Keratinocyte (primary cell): ENCODE measurements around the gene NKX1-2.

Experiments
- EZH2 ChIP-seq: IDR thresholded peaks from one replicate; pipeline ENCODE4 v1.6.1; 2012; ENCODE audit warnings: inconsistent platforms, mild to moderate bottlenecking, low read length, moderate library complexity
- TF ChIP-seq, protein P1 (sequence below), 3 experiments: IDR thresholded peaks in 1 of 3; conservative IDR thresholded peaks in 1 of 3; optimal IDR thresholded peaks in 1 of 3; 2 replicates in 2 of 3; 3 replicates in 1 of 3; pipeline versions ENCODE3 to v1.5.1; 2011; ENCODE audit warnings: low read length in 3 of 3, mild to moderate bottlenecking in 3 of 3, moderate library complexity in 2 of 3, control low read depth in 1 of 3, inconsistent platforms in 1 of 3; ENCODE audit not compliant: insufficient read depth in 2 of 3; ENCODE audit errors: extremely low read depth in 1 of 3

DNA sequence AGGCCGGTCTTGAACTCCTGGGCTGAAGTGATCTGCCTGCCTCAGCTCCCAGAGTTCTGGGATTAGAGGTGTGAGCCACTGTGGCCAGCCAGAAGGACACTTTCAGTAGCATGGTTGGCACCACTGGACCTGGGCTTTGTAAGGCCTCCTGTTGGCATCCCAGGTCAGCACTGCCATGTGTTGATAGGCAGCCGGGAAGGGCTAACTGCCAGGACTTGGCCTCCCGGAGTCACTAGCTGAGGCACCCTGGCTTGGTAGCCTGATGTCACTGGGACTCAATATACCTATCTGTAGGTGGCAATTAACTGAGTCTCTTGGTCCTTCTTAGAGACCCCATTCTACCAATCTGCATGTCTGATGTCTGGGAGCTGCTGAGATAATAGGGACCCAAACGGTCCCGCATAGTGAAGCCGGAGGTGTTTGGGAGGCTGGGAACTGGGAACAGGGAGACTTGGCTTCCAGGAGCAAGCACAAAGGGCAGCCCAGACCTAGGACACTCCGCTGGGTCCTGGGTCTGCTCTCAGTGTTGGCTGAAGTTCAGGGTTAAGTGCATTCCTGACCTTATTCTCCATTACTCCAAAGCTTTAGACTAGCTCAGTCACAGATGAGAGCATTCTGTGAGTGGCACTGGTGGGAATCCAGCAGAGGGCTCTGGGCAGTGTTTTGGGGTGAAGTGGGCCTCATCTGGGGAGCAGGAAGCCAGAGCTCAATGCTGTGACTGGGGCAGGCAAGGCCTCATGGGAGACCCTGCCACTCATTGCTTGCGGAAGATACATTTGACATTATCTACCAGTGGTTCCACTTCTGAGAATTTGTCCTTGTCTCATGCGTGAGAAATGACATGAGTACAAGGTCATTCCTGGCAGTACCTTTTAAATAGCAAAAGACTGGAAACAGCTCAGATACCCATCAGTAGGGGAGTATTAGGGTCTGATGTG is 14.5 kb upstream of the NKX1-2 start:
- TF ChIP-seq, protein P1, sequence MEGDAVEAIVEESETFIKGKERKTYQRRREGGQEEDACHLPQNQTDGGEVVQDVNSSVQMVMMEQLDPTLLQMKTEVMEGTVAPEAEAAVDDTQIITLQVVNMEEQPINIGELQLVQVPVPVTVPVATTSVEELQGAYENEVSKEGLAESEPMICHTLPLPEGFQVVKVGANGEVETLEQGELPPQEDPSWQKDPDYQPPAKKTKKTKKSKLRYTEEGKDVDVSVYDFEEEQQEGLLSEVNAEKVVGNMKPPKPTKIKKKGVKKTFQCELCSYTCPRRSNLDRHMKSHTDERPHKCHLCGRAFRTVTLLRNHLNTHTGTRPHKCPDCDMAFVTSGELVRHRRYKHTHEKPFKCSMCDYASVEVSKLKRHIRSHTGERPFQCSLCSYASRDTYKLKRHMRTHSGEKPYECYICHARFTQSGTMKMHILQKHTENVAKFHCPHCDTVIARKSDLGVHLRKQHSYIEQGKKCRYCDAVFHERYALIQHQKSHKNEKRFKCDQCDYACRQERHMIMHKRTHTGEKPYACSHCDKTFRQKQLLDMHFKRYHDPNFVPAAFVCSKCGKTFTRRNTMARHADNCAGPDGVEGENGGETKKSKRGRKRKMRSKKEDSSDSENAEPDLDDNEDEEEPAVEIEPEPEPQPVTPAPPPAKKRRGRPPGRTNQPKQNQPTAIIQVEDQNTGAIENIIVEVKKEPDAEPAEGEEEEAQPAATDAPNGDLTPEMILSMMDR (optimal IDR thresholded peaks at IDR 0.05 in 1 of 3, IDR thresholded peaks at IDR 0.05 in 1 of 3, conservative IDR thresholded peaks at IDR 0.05 in 1 of 3; ENCODE audit: extremely low read depth in 1 of 3, insufficient read depth in 2 of 3, low read length in 3 of 3) = no peak
- no peak for TF ChIP-seq EZH2
